ENCODE data around the gene TMPRSS11D.

The TMPRSS11D gene

GRCh38 chr4:67885762-67886161 is 2.0 kb upstream of the TMPRSS11D start:
- Histone ChIP-seq H3K27ac (ENCODE audit: low read length, poor library complexity, severe bottlenecking) (peak overlapping the region; percentile 61), H2AFZ (ENCODE audit: low read depth, low read length) (no peak overlapping the region), H3K27me3 (ENCODE audit: control insufficient read depth in 1 of 2, insufficient read depth in 1 of 2, low read length in 2 of 2) (no peaks in the 10 kb centered on the region), H3K36me3 (ENCODE audit: control insufficient read depth in 1 of 2, insufficient read depth in 2 of 2, low read depth in 1 of 2, low read length in 2 of 2) (no peaks in the 10 kb centered on the region), H3K23ac (ENCODE audit: low read length in 2 of 2) (no peak overlapping the region), H4K8ac (ENCODE audit: low read length) (peak overlapping the region; percentile 75), H3K9me3 (ENCODE audit: control insufficient read depth, low read length) (no peaks in the 10 kb centered on the region), H4K91ac (ENCODE audit: low read length) (no peak overlapping the region), H3K79me1 (replicated peaks; ENCODE audit: low read length, poor library complexity, severe bottlenecking) (no peaks in the 10 kb centered on the region), H3K14ac (ENCODE audit: low read length in 2 of 2) (no peak overlapping the region), H3K4ac (ENCODE audit: low read depth in 1 of 2, low read length in 2 of 2) (no peak overlapping the region), H2BK120ac (ENCODE audit: low read depth, low read length) (no peak overlapping the region), H3K4me3 (ENCODE audit: insufficient read depth in 1 of 2, low read depth in 1 of 2, low read length in 2 of 2) (no peak overlapping the region), H2BK5ac (ENCODE audit: low read depth, low read length, poor library complexity, severe bottlenecking) (no peak overlapping the region), H3K4me1 (ENCODE audit: control insufficient read depth, insufficient read depth, low read depth, low read length) (no peaks in the 10 kb centered on the region), H2AK5ac (ENCODE audit: low read length, severe bottlenecking) (no peak overlapping the region), H3K18ac (ENCODE audit: low read depth in 1 of 2, low read length in 2 of 2) (no peak overlapping the region), H3K9ac (ENCODE audit: low read length) (peak overlapping the region; percentile 82), H3K4me2 (ENCODE audit: low read length, poor library complexity, severe bottlenecking) (no peak overlapping the region), H2BK15ac (ENCODE audit: low read depth, poor library complexity, severe bottlenecking) (no peak overlapping the region), H2BK12ac (ENCODE audit: low read length in 2 of 2) (no peak overlapping the region)
- DNase-seq, result peak; percentile 89
- WGBS, result 3% methylated on average over 4 of the region's 6 CpGs

- Histone ChIP-seq H3K23ac (ENCODE audit: low read length in 2 of 2) (no peak overlapping the region), H2BK15ac (ENCODE audit: low read depth, poor library complexity, severe bottlenecking) (no peak overlapping the region), H3K14ac (ENCODE audit: low read length in 2 of 2) (no peak overlapping the region), H2BK5ac (ENCODE audit: low read depth, low read length, poor library complexity, severe bottlenecking) (no peak overlapping the region), H3K27me3 (ENCODE audit: control insufficient read depth in 1 of 2, insufficient read depth in 1 of 2, low read length in 2 of 2) (no peaks in the 10 kb centered on the region), H4K91ac (ENCODE audit: low read length) (no peak overlapping the region), H2AFZ (ENCODE audit: low read depth, low read length) (no peak overlapping the region), H3K9me3 (ENCODE audit: control insufficient read depth, low read length) (no peaks in the 10 kb centered on the region), H2BK120ac (ENCODE audit: low read depth, low read length) (no peak overlapping the region), H3K18ac (ENCODE audit: low read depth in 1 of 2, low read length in 2 of 2) (no peak overlapping the region), H3K4me1 (ENCODE audit: control insufficient read depth, insufficient read depth, low read depth, low read length) (no peaks in the 10 kb centered on the region), H3K27ac (ENCODE audit: low read length, poor library complexity, severe bottlenecking) (no peak overlapping the region), H3K4me2 (ENCODE audit: low read length, poor library complexity, severe bottlenecking) (no peak overlapping the region), H4K8ac (ENCODE audit: low read length) (no peak overlapping the region), H3K36me3 (ENCODE audit: control insufficient read depth in 1 of 2, insufficient read depth in 2 of 2, low read depth in 1 of 2, low read length in 2 of 2) (no peaks in the 10 kb centered on the region), H3K9ac (ENCODE audit: low read length) (peak overlapping the region; percentile 82), H3K4me3 (ENCODE audit: insufficient read depth in 1 of 2, low read depth in 1 of 2, low read length in 2 of 2) (no peak overlapping the region), H2BK12ac (ENCODE audit: low read length in 2 of 2) (no peak overlapping the region), H3K4ac (ENCODE audit: low read depth in 1 of 2, low read length in 2 of 2) (no peak overlapping the region), H2AK5ac (ENCODE audit: low read length, severe bottlenecking) (no peak overlapping the region), H3K79me1 (replicated peaks; ENCODE audit: low read length, poor library complexity, severe bottlenecking) (no peaks in the 10 kb centered on the region)
- no peak for DNase-seq
These were observed 899 bp upstream of the TMPRSS11D start for GRCh38 chr4:67884701-67885100.

- Histone ChIP-seq H3K36me3 (ENCODE audit: control insufficient read depth in 1 of 2, insufficient read depth in 2 of 2, low read depth in 1 of 2, low read length in 2 of 2) (no peaks in the 10 kb centered on the region), H4K91ac (ENCODE audit: low read length) (no peak overlapping the region), H3K27ac (ENCODE audit: low read length, poor library complexity, severe bottlenecking) (no peak overlapping the region), H3K23ac (ENCODE audit: low read length in 2 of 2) (no peak overlapping the region), H2BK12ac (ENCODE audit: low read length in 2 of 2) (no peak overlapping the region), H4K8ac (ENCODE audit: low read length) (no peak overlapping the region), H2BK15ac (ENCODE audit: low read depth, poor library complexity, severe bottlenecking) (no peak overlapping the region), H2BK5ac (ENCODE audit: low read depth, low read length, poor library complexity, severe bottlenecking) (no peak overlapping the region), H3K4me1 (ENCODE audit: control insufficient read depth, insufficient read depth, low read depth, low read length) (no peaks in the 10 kb centered on the region), H3K9me3 (ENCODE audit: control insufficient read depth, low read length) (no peaks in the 10 kb centered on the region), H3K27me3 (ENCODE audit: control insufficient read depth in 1 of 2, insufficient read depth in 1 of 2, low read length in 2 of 2) (no peaks in the 10 kb centered on the region), H3K4me2 (ENCODE audit: low read length, poor library complexity, severe bottlenecking) (no peak overlapping the region), H3K18ac (ENCODE audit: low read depth in 1 of 2, low read length in 2 of 2) (no peak overlapping the region), H3K4me3 (ENCODE audit: insufficient read depth in 1 of 2, low read depth in 1 of 2, low read length in 2 of 2) (no peak overlapping the region), H2AK5ac (ENCODE audit: low read length, severe bottlenecking) (no peak overlapping the region), H2BK120ac (ENCODE audit: low read depth, low read length) (no peak overlapping the region), H3K4ac (ENCODE audit: low read depth in 1 of 2, low read length in 2 of 2) (no peak overlapping the region), H2AFZ (ENCODE audit: low read depth, low read length) (no peak overlapping the region), H3K9ac (ENCODE audit: low read length) (no peak overlapping the region), H3K79me1 (replicated peaks; ENCODE audit: low read length, poor library complexity, severe bottlenecking) (no peaks in the 10 kb centered on the region), H3K14ac (ENCODE audit: low read length in 2 of 2) (no peak overlapping the region)
- 67% methylated on average over 1 of the region's 5 CpGs for WGBS
- no peak for DNase-seq
These were observed 344 bp downstream of the TMPRSS11D start for GRCh38 chr4:67883458-67883857.

- WGBS, result no CpG with 5 or more reads among the region's 1 CpG
- H4K91ac ChIP-seq (ENCODE audit: low read length), result no peak overlapping the region
These were observed 2.8 kb downstream of the TMPRSS11D start for GRCh38 chr4:67880866-67881610.

More at GRCh38 chr4:67880866-67881610, 2.8 kb downstream of the TMPRSS11D start:
- H3K27ac ChIP-seq (ENCODE audit: low read length, poor library complexity, severe bottlenecking), result no peak overlapping the region
- H3K27me3 ChIP-seq (ENCODE audit: control insufficient read depth in 1 of 2, insufficient read depth in 1 of 2, low read length in 2 of 2), result no peaks in the 10 kb centered on the region
- H3K23ac ChIP-seq (ENCODE audit: low read length in 2 of 2), result no peak overlapping the region
- no peak overlapping the region for H2BK5ac ChIP-seq (ENCODE audit: low read depth, low read length, poor library complexity, severe bottlenecking)
- H3K4me2 ChIP-seq (ENCODE audit: low read length, poor library complexity, severe bottlenecking), result no peak overlapping the region
- no peak overlapping the region for H3K9ac ChIP-seq (ENCODE audit: low read length)
- no peak overlapping the region for H3K18ac ChIP-seq (ENCODE audit: low read depth in 1 of 2, low read length in 2 of 2)
- no peak overlapping the region for H2AK5ac ChIP-seq (ENCODE audit: low read length, severe bottlenecking)
- H2BK120ac ChIP-seq (ENCODE audit: low read depth, low read length), result no peak overlapping the region
- H2BK15ac ChIP-seq (ENCODE audit: low read depth, poor library complexity, severe bottlenecking), result no peak overlapping the region
- no peaks in the 10 kb centered on the region for H3K9me3 ChIP-seq (ENCODE audit: control insufficient read depth, low read length)
- no peak overlapping the region for H3K14ac ChIP-seq (ENCODE audit: low read length in 2 of 2)
- no peak overlapping the region for H4K8ac ChIP-seq (ENCODE audit: low read length)
- H3K4ac ChIP-seq (ENCODE audit: low read depth in 1 of 2, low read length in 2 of 2), result no peak overlapping the region
- H3K4me3 ChIP-seq (ENCODE audit: insufficient read depth in 1 of 2, low read depth in 1 of 2, low read length in 2 of 2), result no peak overlapping the region
- no peak overlapping the region for H2BK12ac ChIP-seq (ENCODE audit: low read length in 2 of 2)
- H3K79me1 ChIP-seq (replicated peaks; ENCODE audit: low read length, poor library complexity, severe bottlenecking), result no peaks in the 10 kb centered on the region
- no peaks in the 10 kb centered on the region for H3K36me3 ChIP-seq (ENCODE audit: control insufficient read depth in 1 of 2, insufficient read depth in 2 of 2, low read depth in 1 of 2, low read length in 2 of 2)
- H2AFZ ChIP-seq (ENCODE audit: low read depth, low read length), result no peak overlapping the region
- DNase-seq, result no peak
- H3K4me1 ChIP-seq (ENCODE audit: control insufficient read depth, insufficient read depth, low read depth, low read length), result no peaks in the 10 kb centered on the region
